Activated CD8-positive, alpha-beta memory T cell treated with anti-CD3 and anti-CD28 coated beads for 24 hours (primary cell): Measurements from ENCODE around the gene NCOA5.

Source experiments
- DNase-seq: peaks from one replicate; pipeline ENCODE4 v3.0.0-alpha.2; 2020

The NCOA5 gene

DNA sequence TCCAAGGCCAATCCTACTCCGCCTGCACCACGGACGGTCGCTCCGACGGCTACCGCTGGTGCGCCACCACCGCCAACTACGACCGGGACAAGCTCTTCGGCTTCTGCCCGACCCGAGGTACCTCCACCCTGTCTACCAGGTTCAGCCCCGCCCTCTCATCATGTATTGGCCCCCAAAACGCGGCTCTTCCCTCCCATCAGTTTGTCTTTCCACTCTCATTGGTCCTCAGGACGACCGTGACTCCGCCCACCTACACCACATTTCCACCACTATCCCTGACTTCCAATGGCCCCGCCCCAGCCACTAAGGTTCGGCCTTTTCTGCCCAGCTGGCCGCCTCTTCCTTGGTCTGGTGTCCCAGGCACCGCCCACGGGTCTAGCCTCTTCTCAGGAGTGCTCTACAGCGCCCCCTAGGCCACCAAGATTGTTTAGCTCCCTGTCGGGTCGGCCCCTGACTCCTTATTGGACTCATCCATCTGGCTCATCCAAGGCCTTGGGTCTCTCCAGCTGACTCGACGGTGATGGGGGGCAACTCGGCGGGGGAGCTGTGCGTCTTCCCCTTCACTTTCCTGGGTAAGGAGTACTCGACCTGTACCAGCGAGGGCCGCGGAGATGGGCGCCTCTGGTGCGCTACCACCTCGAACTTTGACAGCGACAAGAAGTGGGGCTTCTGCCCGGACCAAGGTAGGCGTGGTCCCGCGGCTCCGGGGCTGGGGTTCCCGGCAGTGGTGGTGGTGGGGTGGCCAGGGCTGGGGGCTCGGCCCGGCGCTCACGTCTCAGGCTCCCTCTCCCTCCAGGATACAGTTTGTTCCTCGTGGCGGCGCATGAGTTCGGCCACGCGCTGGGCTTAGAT lies 77.9 kb downstream of the NCOA5 start:
- DNase-seq, result peak; percentile 70
